HG02610 (cell line): ENCODE data around the gene ZNF554.
"Not testable (repeated sequence)": the region's sequence is repeated elsewhere in the genome, so short reads cannot be mapped to it uniquely, and the experiment has no call there.

ENCODE experiments used
- ATAC-seq: cut with Tn5 transposase; IDR thresholded peaks from one replicate; pipeline ENCODE4 v1.9.1; 2021; ENCODE audit warnings: mild to moderate bottlenecking, moderate library complexity; ENCODE audit not compliant: unreplicated experiment

The ZNF554 gene

DNA sequence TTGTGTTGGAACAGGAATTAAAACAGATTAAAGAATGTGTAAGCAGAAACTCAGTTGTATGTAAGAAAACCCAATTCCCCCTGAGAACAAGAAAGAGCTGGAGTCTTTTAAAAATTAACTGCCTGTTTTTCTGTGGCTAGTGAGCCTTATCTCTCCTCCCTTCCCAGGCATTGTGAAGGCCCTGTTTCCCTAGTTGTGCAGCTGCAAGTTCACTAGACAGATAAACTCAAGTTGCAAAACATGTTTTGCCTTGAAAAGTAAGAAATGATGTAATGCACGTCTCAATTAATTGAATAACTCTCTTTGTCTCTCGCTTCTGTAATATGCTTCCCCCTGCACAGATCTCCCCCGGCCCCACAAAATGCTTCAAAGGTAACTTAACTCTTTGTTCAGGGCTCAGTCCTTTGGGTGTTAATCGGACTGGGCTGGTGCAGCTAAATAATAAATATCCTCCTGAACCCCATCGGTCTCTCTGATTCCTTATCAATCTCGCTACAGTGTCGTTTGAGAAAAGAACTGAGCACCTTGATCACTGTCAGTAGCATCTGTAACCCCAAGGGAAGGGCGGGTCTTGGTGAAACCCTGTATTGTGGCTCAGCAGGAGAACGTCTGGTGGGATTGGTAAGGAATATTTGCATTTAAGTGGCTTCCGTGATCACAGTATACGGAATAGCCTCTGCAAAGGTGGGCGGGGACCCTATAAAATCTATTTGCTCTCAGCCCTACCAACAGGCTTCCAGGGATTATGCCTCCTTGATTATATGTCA is 45.8 kb downstream of the ZNF554 start:
- ATAC-seq, result no peak

DNA sequence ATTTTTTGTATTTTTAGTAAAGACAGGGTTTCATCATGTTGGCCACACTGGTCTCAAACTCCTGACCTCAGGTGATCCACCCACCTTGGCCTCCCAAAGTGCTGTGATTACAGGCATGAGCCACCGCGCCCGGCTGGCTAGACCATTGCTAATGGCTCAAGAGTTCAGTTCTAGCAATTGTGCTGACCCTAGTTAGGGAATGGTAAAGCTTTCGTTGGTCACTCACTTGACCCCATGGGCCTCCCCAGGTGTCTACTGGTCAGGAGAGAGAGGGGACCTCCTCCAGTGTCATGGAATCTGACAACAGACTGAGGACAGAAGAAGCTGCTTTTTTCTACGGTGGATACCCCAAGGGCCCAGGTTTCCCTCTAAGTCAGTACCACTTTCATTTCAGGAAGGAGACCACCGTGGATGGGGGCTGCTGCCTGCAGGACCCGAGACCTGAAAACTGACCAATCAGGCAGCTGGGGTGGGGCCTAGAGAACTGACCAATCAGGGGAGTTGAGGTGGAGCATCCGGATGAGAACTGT is 46.9 kb downstream of the ZNF554 start:
- no peak for ATAC-seq

DNA sequence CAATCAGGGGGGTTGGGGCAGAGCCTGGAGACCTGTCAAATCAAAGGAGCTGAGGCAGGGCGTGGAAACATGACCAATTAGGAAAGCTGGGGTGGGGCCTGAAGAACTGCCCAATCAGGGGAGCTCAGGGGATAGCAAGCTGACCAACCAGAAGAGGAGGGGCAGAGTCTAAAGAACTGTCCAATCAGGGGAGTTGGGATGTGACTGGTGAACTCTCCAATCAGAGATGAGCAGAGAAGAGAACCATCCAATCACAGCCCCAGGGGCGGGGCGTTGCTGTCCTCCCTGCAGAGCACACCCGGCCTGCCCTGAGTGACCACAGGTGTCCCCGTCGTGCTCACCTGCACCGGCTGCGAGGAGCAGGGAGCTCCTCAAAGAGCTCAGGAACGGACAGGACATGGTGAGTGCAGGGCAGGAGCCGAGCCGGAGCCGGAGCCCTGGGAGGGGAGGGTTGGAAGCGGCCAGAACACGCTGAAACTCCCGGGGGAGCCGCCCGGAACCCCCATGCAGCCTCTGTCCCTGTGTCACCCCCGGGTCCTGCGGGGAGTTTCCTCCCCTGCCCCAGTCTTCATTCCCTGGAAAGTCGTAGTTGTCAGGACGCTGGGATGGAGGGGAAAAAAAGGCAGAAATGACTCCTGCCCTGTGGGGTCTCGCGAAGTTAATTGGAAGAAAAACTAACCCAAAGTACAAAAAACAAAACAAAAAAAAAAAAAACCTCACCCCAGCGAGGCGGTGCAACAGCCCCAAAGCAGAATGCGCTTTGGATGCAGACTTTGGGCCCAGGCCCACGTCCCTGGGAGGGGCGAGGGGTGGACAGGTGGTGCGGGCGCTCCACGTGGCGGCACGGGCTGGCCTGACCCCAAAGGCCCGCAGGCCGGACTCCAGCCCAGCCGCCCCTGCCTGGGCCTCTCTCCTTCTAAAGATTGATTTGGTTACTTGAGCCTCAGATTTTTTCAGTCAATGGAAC is 47.6 kb downstream of the ZNF554 start, which contains the start of gene ZNF556:
TSS of gene ZNF556 (plus strand) at position 311 of the 967 bp plus-strand sequence. CDS start at position 398, 87 bp downstream.
- ATAC-seq, result no peak

DNA sequence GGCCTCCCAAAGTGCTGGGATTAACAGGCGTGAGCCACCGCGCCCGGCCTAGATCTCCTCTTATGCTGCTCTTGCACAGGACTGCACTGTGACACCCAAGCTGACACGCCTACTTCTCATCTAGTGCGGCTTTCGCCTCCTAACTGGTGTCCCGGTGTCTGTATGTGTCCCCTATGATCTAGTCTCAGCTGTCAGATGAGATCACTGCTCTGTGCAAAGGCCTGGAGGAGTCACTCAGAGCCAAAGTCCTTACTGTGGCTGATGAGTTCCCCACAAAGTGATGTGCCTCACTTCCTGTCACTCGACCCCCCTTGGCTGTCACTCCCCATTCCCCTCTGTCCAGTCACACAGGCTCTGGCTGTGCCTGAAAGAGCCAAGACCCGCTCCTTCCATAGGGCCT is 50.0 kb downstream of the ZNF554 start:
- no peak for ATAC-seq

DNA sequence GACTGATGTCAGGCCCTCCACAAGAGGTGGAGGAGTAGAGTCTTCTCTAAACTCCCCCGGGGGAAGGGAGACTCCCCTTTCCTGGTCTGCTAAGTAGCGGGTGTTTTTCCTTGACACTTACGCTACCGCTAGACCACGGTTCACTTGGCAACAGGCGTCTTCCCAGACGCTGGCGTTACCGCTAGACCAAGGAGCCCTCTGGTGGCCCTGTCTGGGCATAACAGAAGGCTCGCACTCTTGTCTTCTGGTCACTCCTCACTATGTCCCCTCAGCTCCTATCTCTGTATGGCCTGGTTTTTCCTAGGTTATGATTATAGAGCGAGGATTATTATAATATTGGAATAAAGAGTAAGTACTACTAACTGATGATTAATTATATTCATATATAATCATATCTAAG is 52.5 kb downstream of the ZNF554 start:
- ATAC-seq, result not testable (repeated sequence)

DNA sequence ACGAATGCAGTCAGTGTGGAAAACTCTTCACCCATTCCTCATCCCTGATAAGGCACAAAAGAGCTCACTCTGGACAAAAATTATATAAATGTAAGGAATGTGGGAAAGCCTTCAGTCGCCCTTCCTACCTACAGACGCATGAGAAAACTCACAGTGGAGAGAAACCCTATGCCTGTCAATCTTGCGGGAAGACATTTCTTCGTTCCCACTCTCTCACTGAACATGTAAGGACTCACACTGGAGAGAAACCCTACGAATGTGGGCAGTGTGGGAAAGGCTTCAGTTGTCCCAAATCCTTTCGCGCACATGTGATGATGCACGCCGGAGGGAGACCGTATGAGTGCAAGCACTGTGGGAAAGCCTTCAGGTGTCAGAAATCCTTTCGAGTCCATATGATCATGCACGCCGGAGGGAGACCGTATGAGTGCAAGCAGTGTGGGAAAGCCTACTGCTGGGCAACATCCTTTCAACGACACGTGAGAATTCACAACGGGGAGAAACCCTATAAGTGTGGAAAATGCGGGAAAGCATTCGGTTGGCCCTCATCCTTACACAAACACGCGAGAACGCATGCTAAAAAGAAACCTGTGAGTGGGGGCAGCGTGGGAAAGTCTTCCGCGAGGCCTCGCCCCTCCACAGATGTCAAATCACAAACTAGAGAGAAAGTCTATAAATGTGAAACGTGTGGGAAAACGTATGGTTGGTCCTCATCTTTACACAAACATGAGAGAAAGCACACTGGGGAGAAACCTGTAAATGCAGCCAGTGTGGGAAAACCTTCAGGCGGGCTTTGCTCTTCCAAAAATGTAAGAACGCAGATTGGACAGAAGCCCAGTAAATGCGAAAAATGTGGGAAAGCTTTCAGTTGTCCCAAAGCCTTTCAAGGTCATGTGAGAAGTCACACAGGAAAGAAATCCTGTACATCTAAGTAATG is 58.0 kb downstream of the ZNF554 start:
- no peak for ATAC-seq

DNA sequence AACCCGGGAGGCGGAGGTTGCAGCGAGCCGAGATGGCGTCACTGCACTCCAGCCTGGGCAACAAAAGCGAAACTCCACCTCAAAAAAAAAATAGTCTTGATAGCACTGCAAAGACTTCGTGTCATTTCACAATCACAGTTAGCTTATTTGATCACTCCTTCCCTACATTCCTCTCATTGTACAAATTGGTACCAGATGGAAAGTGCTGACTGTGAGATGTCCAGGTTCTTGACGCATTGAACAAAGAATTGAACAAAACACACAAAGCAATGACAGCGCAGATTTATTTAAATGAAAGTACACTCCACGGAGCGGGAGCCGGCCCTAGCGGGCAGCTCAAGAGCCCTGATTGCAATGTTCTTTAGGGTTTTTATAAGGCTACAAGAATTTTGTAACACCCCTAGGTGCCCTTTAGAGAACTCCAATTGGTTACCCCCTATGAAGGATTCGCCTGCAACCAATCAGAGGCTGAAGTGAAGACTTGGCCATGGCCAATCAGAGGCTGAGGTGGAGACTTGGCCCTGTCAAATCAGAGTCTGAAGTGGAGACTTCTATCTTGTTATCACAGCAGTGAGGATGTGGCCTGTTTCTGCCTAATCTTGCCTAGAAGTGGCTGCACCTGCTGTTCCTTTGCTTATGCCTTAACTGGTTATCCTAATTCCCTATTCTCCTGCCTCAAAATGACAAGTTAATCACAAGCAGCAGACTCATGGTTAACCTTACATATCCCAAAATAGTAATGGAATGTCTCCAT is 64.2 kb downstream of the ZNF554 start:
- ATAC-seq, result no peak

DNA sequence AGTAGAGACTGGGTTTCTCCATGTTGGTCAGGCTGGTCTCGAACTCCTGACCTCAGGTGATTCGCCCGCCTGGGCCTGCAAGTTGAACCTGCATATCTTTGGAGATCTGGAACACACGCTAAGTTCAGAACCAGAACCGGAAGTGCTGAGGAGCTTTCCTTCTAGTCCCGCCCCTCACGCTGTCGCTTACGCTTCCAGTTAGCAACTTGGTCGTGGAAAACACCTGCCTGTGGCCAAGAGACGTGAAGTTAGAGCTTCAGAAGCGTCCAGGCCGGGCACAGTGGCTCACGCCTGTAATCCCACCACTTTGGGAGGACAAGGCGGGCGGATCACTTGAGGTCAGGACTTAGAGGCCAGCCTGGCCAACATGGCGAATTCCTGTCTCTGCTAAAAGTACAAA is 66.1 kb downstream of the ZNF554 start:
- ATAC-seq, result no peak
